Neuronal stem cell (in vitro differentiated cells): ENCODE data around the gene LCN6.
A peak's percentile ranks its signal among the peaks of the same experiment; 100 is the strongest.

Experiments used
- DNase-seq: peaks from one replicate; pipeline ENCODE4 v3.0.0-alpha.2; 2013; ENCODE audit warnings: low spot score
- H2AFZ ChIP-seq: one replicate; pipeline ENCODE4 v1.6.1; 2013; ENCODE audit warnings: mild to moderate bottlenecking, low read length, inconsistent platforms
- H2AK5ac ChIP-seq: 2 replicates; pipeline ENCODE4 v1.6.1; 2013; ENCODE audit warnings: low read depth, mild to moderate bottlenecking, inconsistent platforms, low read length, moderate library complexity, mixed read lengths
- H2BK120ac ChIP-seq: 2 replicates; pipeline ENCODE4 v1.6.1; 2013; ENCODE audit warnings: low read depth, mild to moderate bottlenecking, inconsistent platforms, low read length, moderate library complexity, mixed read lengths
- H2BK12ac ChIP-seq: one replicate; pipeline ENCODE4 v1.6.1; 2013; ENCODE audit warnings: low read length, inconsistent platforms
- H2BK15ac ChIP-seq: 2 replicates; pipeline ENCODE4 v1.6.1; 2013; ENCODE audit warnings: mild to moderate bottlenecking, low read length, inconsistent platforms, mixed read lengths
- H2BK5ac ChIP-seq: one replicate; pipeline ENCODE4 v1.6.1; 2013; ENCODE audit warnings: inconsistent platforms, mild to moderate bottlenecking, low read length, moderate library complexity
- H3K14ac ChIP-seq: one replicate; pipeline ENCODE4 v1.6.1; 2013; ENCODE audit warnings: low read length, inconsistent platforms
- H3K18ac ChIP-seq: 2 replicates; pipeline ENCODE4 v1.6.1; 2013; ENCODE audit warnings: low read length, inconsistent platforms
- H3K23ac ChIP-seq: 2 replicates; pipeline ENCODE4 v1.6.1; 2013; ENCODE audit warnings: low read depth, mild to moderate bottlenecking, mixed read lengths, low read length, inconsistent platforms; ENCODE audit not compliant: poor library complexity
- H3K27ac ChIP-seq: replicated peaks from 3 replicates; pipeline ENCODE4 v1.5.1; 2013; ENCODE audit warnings: low read length, inconsistent platforms
- H3K27me3 ChIP-seq, 3 experiments: 2 replicates each; pipeline ENCODE4 v1.6.1; 2013; ENCODE audit warnings: low read length in 3 of 3, mild to moderate bottlenecking in 2 of 3, inconsistent platforms in 1 of 3, low read depth in 1 of 3, mixed read lengths in 1 of 3, moderate library complexity in 1 of 3; ENCODE audit not compliant: control insufficient read depth in 3 of 3, insufficient read depth in 3 of 3
- H3K36me3 ChIP-seq, 2 donors: replicated peaks in 1 of 2; 2 replicates each; pipeline ENCODE4 v1.6.1; 2013; ENCODE audit warnings: low read length in 2 of 2; ENCODE audit not compliant: control insufficient read depth in 2 of 2, insufficient read depth in 2 of 2
- H3K4ac ChIP-seq: 2 replicates; pipeline ENCODE4 v1.6.1; 2013; ENCODE audit warnings: inconsistent platforms, mild to moderate bottlenecking, low read length, moderate library complexity
- H3K4me1 ChIP-seq, 2 donors: 1 replicate in 1 of 2; 2 replicates in 1 of 2; pipeline ENCODE4 v1.6.1; 2013; ENCODE audit warnings: low read length in 2 of 2, low read depth in 1 of 2; ENCODE audit not compliant: control insufficient read depth in 2 of 2, insufficient read depth in 1 of 2
- H3K4me2 ChIP-seq: one replicate; pipeline ENCODE4 v1.6.1; 2013; ENCODE audit warnings: mild to moderate bottlenecking, low read length, inconsistent platforms; ENCODE audit not compliant: insufficient read depth, poor library complexity, severe bottlenecking
- H3K4me3 ChIP-seq, 2 donors: 2 replicates each; pipeline ENCODE4 v1.5.1; 2013; ENCODE audit warnings: low read length in 2 of 2, mild to moderate bottlenecking in 2 of 2, inconsistent platforms in 1 of 2, moderate library complexity in 1 of 2
- H3K79me1 ChIP-seq: one replicate; pipeline ENCODE4 v1.6.1; 2013; ENCODE audit warnings: low read depth, mild to moderate bottlenecking, inconsistent platforms, low read length, moderate library complexity
- H3K9ac ChIP-seq: one replicate; pipeline ENCODE4 v1.6.1; 2013; ENCODE audit warnings: mild to moderate bottlenecking, low read depth, low read length, inconsistent platforms; ENCODE audit not compliant: poor library complexity
- H3K9me3 ChIP-seq, 2 donors: replicated peaks in 1 of 2; 2 replicates each; pipeline versions ENCODE3 to v1.6.1; 2013; ENCODE audit warnings: low read length in 2 of 2, mild to moderate bottlenecking in 2 of 2, inconsistent platforms in 1 of 2, low read depth in 1 of 2, mixed read lengths in 1 of 2, moderate library complexity in 1 of 2; ENCODE audit not compliant: control insufficient read depth in 2 of 2, insufficient read depth in 1 of 2
- H4K8ac ChIP-seq: one replicate; pipeline ENCODE4 v1.6.1; 2013; ENCODE audit warnings: low read depth, mild to moderate bottlenecking, inconsistent platforms, low read length, moderate library complexity
- H4K91ac ChIP-seq: one replicate; pipeline ENCODE4 v1.6.1; 2013; ENCODE audit warnings: low read length, low read depth, mild to moderate bottlenecking, inconsistent platforms; ENCODE audit not compliant: poor library complexity
- WGBS, 2 donors: extraction: QIAGEN DNeasy Blood & Tissue Kit; methylation state at CpG; one replicate each; pipeline ENCODE4 v1.1.7; 2013; ENCODE audit warnings: missing lambda C conversion rate in 2 of 2, mixed read lengths in 1 of 2; ENCODE audit not compliant: insufficient read length in 2 of 2, insufficient replicate concordance in 1 of 2; ENCODE audit errors: extremely low coverage in 2 of 2; 5-methylcytosine and 5-hydroxymethylcytosine counted together

The LCN6 gene

GRCh38 chr9:136794281-136794999 lies 46.1 kb upstream of the LCN6 start:
- no peak overlapping the region for H4K8ac ChIP-seq
- no peak overlapping the region for H3K4me2 ChIP-seq
- H3K23ac ChIP-seq: no peak overlapping the region
- no peak overlapping the region for H2BK120ac ChIP-seq
- H4K91ac ChIP-seq: no peak overlapping the region
- no peak overlapping the region for H3K14ac ChIP-seq
- H2BK5ac ChIP-seq: no peak overlapping the region
- no peaks in the 10 kb centered on the region for H3K9me3 ChIP-seq
- no peak overlapping the region for H3K18ac ChIP-seq
- H3K27me3 ChIP-seq: peaks cover 0 to 7% (median 5%) of the 10 kb centered on the region in 3 experiments
- H3K4ac ChIP-seq: no peak overlapping the region
- WGBS, 2 donors: no CpG with 5 or more reads among the region's 14 CpGs
- no peak overlapping the region for H2BK12ac ChIP-seq
- no peak overlapping the region for H2AFZ ChIP-seq
- no peak overlapping the region for H3K4me3 ChIP-seq
- peaks cover 4 to 14% of the 10 kb centered on the region in 2 donors for H3K36me3 ChIP-seq
- no peak overlapping the region for H3K9ac ChIP-seq
- H3K27ac ChIP-seq: no peak overlapping the region
- H3K4me1 ChIP-seq: peaks cover 17 to 28% of the 10 kb centered on the region in 2 donors
- no peaks in the 10 kb centered on the region for H3K79me1 ChIP-seq
- no peak overlapping the region for H2BK15ac ChIP-seq
- no peak for DNase-seq
- no peak overlapping the region for H2AK5ac ChIP-seq

GRCh38 chr9:136793086-136793946 lies 45.0 kb upstream of the LCN6 start:
- Histone ChIP-seq H4K8ac (no peak overlapping the region), H3K4me1 (peaks cover 22 to 31% of the 10 kb centered on the region in 2 donors), H2BK120ac (peak overlapping the region; percentile 72), H2BK5ac (peak overlapping the region; percentile 24), H2BK12ac (no peak overlapping the region), H3K23ac (peak overlapping the region; percentile 89), H2AFZ (no peak overlapping the region), H2BK15ac (no peak overlapping the region), H3K9ac (no peak overlapping the region), H3K27me3 (no peaks in the 10 kb centered on the region), H3K27ac (no peak overlapping the region), H3K4me2 (no peak overlapping the region), H3K4ac (peak overlapping the region; percentile 41), H2AK5ac (peak overlapping the region; percentile 52), H4K91ac (no peak overlapping the region), H3K14ac (no peak overlapping the region), H3K36me3 (peaks cover 4 to 14% of the 10 kb centered on the region in 2 donors), H3K9me3 (no peaks in the 10 kb centered on the region), H3K18ac (no peak overlapping the region), H3K79me1 (no peaks in the 10 kb centered on the region), H3K4me3 (no peak overlapping the region)
- no peak for DNase-seq
- WGBS, 2 donors: no CpG with 5 or more reads among the region's 17 CpGs

GRCh38 chr9:136792321-136793085 lies 44.2 kb upstream of the LCN6 start:
- Histone ChIP-seq H3K9me3 (no peaks in the 10 kb centered on the region), H3K14ac (no peak overlapping the region), H2BK15ac (peak overlapping the region; percentile 64), H3K4me2 (peak overlapping the region; percentile 96), H3K27ac (no peak overlapping the region), H2BK12ac (no peak overlapping the region), H2BK5ac (peak overlapping the region; percentile 95), H3K4me3 (peak overlapping the region in 1 of 2 donors; percentile 90), H3K18ac (no peak overlapping the region), H4K8ac (no peak overlapping the region), H3K23ac (peak overlapping the region; percentile 85), H3K79me1 (no peaks in the 10 kb centered on the region), H3K36me3 (peaks cover 4 to 14% of the 10 kb centered on the region in 2 donors), H4K91ac (no peak overlapping the region), H3K9ac (no peak overlapping the region), H3K4ac (peak overlapping the region; percentile 66), H3K4me1 (peaks cover 22 to 34% of the 10 kb centered on the region in 2 donors), H2AFZ (no peak overlapping the region), H2AK5ac (peak overlapping the region; percentile 89), H2BK120ac (peak overlapping the region; percentile 72), H3K27me3 (no peaks in the 10 kb centered on the region)
- no CpG with 5 or more reads among the region's 15 CpGs for WGBS, 2 donors
- no peak for DNase-seq
